GM20000 (cell line): ENCODE data around the gene PIK3AP1.
"Not testable (repeated sequence)": the region's sequence is repeated elsewhere in the genome, so short reads cannot be mapped to it uniquely, and the experiment has no call there.

Experiments used
- DNase-seq: peaks from one replicate; pipeline ENCODE4 v3.0.0; 2012; ENCODE audit warnings: low spot score
- CTCF ChIP-seq: IDR thresholded peaks from 2 replicates; pipeline ENCODE4 v1.5.1; 2012; ENCODE audit warnings: mild to moderate bottlenecking, control low read depth; ENCODE audit errors: extremely low read depth, missing control alignments

PIK3AP1 gene

DNA sequence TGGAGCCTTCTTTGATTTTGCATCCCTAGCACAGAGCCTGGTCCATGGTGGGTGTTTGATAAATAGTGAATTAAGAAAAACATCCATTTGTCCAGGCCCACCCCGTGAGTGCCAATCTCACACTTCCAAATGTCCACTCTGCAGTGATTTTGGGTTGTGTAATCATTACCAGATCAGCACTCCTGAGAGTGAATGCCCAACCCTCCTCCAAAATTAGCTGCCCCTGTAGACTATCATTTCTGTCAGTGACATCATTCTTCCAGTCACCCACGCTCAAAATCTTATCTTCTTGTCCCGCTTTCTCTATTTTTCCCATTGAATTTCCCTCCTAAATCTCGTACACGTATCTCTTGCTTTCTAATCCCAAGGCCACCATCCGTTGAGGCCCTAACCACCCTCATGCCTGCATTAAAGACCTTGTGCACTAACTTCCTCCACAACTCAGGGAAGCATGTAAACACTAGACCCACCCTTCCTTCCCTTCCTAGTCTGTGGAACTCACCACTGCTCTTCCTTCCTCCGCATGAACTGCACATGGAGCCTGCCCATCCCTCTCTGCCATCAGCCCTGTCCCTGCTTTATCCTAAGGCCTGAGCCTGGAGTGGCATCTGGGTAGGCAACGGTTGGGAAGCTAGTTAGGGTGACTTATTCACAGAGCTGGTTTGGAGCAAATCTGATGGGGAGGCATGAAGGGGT, 32.8 kb downstream of the PIK3AP1 start:
- TF ChIP-seq CTCF: no peak
- no peak for DNase-seq

- no peak for TF ChIP-seq CTCF
- no peak for DNase-seq
Measured at GRCh38 chr10:96686514-96686913, 33.8 kb downstream of the PIK3AP1 start.

DNA sequence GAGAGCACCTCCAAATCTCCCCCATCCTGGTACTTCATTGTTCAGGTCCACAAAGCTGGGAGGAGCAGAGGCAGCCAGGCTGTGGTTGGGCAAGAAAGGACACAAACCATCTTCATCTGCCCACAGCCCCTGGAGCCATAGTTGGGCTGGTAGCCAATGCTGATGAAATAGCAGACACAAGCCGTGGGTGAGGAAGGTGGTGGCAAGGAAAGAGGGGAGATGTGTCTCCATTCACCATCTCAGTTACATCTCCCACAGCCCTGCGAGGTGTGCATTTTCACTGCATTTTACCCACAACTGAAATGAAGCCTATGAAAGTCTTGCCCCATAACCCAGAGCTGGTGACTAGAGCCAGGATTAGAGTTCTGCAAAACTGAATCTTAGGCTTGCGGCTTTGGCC, 35.0 kb downstream of the PIK3AP1 start:
- TF ChIP-seq CTCF: no peak

GRCh38 chr10:96684826-96685225, 35.5 kb downstream of the PIK3AP1 start:
- no peak for TF ChIP-seq CTCF

More for the DNA sequence above, 35.0 kb downstream of the PIK3AP1 start:
- DNase-seq: no peak

DNA sequence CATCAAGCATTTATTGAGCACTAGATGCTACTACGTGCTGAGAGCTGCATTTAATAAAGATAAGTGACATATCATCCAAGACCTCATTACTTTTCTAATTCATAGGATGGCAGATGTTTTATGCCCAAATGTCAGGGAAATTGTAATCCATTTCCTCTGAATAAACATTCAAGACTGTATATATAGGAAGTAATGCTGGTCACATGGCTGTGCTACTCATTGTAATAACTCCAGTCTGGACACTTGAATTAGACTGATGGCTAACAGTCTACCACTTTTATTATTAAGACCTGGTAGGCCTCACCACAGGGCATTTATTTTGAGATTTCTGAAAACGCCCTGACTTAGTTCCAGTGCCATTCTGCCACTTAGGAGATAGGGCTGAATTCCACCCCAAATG, 36.6 kb downstream of the PIK3AP1 start:
- no peak for DNase-seq
- no peak for TF ChIP-seq CTCF

More at GRCh38 chr10:96684826-96685225, 35.5 kb downstream of the PIK3AP1 start:
- no peak for DNase-seq

DNA sequence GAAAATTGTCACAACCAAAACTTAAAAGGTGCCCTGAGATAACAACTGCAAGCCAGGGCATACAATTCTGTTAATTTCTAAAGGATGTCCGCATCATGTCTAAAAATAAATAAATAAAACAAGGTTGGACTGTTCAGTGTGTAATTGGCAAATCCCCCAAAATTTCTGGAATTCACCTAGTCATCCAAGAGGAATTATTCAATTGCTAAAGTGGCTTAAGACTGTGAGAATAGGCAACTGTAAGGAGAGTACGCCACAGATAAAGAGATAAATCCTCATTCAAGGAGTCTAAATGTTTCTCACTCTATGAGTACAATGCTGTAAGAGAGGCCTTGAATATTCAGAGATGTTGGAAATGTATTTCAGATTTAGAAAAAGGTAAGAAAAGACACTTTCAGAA, 37.2 kb downstream of the PIK3AP1 start:
- DNase-seq: no peak
- no peak for TF ChIP-seq CTCF

DNA sequence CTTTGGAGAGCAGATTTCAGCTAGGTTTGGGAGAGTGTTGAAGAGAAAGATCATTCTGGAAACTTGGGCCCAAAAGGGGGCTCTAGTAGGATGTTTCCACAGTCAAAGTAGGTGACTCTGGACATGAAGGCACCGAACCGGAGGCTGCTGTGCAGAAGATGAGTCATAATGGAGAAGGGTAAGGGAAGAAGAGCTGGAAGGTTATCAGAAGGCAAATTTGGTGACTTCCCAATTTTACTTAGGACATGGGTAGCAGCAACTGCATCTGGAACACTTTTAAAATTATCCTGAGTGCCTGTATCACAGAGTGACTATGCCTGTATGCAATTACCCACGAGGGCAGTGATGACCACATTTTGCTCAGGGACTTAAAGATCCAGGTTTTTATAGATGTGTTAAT, 38.8 kb downstream of the PIK3AP1 start:
- no peak for DNase-seq
- TF ChIP-seq CTCF: no peak

DNA sequence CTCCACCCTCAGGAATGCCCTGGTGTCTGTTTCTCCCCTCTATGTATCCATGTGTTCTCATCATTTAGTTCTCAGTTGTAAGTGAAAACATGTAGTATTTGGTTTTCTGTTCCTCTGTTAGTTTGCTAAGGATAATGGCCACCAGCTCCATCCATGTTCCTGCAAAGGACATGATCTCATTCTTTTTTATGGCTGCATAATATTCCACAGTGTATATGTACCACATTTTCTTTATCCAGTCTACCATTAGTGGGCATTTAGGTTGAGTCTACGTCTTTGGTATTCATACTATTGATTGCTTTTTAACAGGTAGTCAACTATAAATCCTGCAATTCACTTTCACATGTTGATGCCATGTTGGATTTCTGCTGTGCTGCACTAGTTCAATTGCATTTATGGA, 39.9 kb downstream of the PIK3AP1 start:
- DNase-seq: not testable (repeated sequence)
